NCI-H187 (cell line): ENCODE measurements around the gene RIPOR2.
"Not testable (repeated sequence)": the region's sequence is repeated elsewhere in the genome, so short reads cannot be mapped to it uniquely, and the experiment has no call there.

Experiments used
- DNase-seq, 2 experiments: peaks; one replicate each; lab custom pipeline; 2025; lab: John Stamatoyannopoulos, UW

RIPOR2 gene

DNA sequence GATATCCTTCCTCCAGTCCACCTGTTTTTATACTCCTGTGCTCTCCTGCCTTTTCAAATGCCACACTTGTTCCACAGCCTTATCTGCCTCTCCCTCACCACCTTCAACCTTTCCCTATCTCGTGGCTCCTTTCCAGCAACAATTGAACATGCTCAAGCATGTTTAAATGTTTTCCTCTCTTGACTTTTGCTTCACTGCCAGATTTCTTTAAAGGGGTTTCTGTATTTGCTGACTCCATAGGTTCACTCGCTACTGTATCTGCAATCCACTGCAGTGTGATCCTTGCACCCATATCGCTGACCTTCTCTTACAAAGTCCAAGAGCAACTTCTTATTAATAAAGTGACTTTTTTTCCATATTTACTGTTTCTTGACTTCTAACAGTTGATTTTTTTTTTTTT, 172.2 kb downstream of the RIPOR2 start:
- DNase-seq, result no peak

DNA sequence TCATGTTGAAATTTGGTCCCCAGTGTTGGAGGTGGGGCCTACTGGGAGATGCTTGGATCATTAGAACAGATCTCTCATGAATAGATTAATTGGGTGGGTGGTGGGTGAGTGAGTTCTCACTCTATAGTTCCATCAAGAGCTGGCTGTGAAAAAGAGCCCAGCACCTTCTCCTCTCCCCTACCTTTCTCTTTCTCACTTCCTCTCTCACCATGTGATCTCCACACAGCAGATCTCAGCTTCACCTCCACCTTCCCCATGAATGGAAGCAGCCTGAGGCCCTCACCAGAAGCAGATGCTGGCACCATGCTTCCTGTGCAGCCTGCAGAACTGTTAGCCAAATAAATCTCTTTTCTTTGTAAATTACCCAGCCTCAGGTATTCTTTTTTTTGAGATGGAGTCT, 173.9 kb downstream of the RIPOR2 start:
- no peak for DNase-seq

DNA sequence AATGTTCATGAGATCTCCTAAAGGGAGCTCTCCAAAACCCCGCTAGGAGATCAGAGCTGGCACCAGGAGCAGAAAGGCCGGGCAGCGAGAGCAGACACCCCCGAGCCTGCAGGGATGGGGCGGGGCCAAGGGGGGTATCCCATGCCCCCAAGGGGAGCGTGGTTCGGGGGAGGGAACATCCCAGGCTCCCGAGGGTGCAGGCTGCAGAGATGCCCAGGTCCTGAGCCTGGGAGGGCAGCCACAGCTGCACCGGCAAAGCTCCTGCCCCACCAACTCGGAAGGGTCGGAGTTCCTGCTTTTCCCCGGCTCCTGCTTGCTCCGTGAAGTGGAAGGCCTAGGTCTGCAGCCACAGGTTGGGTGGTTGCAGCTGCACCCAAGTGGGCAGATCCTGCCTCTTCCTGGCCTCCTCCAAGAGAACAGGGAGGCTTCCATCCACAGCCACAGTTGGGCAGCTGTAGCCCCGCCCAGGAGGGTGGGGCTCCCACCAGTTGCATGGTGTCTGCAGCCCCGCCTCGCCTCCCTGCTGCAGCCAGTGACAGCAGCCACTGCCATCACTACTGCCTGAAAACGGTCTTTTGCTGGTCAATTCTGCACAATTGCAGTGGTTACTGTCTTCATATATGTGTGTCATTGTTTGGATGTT, 174.4 kb downstream of the RIPOR2 start:
- DNase-seq, result no peak

DNA sequence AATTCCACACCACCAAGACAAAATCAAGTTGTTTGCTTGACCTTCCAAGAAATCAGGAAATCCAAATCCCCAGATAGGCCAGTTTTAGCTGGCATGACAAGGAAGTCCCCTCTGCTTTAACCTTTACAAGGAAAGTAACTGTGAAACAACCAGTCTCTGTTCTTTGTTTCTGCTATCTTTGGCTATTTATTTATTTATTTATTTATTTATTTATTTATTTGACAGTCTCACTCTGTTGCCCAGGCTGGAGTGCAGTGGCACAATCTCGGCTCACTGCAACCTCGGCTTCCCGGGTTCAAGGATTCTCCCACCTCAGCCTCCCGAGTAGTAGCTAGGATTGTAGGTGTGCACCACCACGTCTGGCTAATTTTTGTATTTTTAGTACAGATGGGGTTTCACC, 175.6 kb downstream of the RIPOR2 start:
- DNase-seq, result no peak

DNA sequence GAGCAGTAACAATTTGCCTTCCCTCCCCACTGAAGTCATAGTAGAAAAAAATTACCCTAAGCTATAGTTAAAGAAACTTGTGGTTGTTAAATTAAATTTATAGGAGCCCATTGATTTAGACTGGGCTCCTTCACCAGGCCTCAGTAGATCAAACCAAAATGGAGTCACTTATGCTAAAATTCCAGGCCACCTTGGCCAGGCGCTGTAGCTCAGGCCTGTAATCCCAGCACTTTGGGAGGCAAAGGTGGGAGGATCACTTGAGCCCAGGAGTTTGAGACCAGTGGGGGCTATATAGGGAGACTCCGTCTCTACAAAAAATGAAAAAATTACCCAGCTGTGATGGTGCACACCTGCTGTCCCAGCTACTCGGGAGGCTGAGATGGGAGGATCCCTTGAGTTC, 176.0 kb downstream of the RIPOR2 start:
- no peak for DNase-seq

DNA sequence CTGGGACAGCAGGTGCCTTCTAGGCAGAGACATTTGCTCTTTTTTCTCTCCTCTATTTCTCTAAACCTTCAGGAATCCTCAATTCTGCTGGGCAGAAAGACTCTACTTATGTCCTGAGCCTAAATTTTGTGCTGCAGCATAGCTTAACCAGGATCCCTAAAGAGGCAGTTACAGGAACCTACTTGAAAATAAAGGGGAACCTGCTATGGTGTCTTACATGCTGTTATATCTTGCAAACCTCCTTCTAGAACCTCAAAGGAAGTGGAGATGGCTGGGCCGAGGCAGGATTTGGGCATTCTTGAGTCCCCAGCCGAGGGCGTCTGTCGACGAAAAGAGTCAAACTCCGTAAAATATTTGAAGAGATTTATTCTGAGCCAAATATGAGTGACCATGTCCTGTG, 178.1 kb downstream of the RIPOR2 start:
- DNase-seq, result no peak

DNA sequence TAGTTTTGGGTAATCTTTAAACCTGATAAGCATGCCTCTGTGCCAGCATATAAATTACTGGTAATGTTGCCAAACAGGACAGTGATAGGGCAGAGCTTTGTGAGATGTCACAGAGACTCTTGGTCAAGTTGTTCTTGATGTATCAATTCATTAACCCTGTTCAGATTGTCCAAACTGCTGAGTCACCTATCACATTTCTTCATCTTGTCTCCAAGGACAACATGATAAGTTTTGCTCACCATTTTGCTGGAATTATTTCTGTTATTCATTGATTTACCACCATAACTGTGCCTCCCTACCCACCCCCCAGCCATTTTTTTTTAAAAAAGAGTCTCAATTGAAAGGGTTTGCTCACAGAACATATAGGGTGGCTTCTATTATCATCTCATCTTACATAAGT, 180.5 kb downstream of the RIPOR2 start:
- DNase-seq, result no peak

DNA sequence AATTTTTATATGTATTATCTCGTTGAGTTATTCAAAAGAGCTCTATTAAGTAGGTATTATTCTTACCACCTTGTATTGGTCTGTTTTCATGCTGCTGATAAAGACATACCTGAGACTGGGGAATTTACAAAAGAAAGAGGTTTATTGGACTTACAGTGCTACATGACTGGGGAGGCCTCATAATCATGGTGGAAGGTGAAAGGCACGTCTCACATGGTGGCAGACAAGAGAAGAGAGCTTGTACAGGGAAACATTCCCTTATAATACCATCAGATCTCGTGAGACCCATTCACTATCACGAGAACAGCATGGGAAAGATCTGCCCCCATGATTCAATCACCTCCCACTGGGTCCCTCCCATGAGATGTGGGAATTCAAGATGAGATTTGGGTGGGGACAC, 181.4 kb downstream of the RIPOR2 start:
- DNase-seq, result not testable (repeated sequence)
